ENCODE results near the gene ADAMTSL3. TPM values are rescaled to one million over a fixed set of nuclear protein-coding genes. Genes with fewer than 3 reads are reported as not detected.

ADAMTSL3 gene
- total RNA-seq, 1 experiment from 2014 or later = 0.05 TPM

DNA sequence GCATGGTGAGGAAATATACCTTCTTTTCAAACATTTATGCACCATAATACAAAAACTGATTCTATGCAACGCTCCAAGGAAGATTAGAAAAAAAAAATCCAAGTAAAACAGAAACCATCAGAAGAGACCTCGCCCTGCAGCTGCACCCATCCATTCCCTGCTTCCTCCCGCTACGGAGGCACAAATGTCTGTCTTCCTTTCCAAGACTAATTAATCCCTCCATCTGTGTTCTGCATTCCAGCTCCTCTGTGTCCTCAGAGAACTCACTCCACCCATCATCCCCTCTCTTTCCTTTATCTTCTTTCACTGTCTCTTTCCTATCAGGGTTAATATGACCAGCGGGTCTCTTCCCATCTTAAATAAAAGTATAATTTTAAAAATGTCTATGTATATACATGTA, 196.1 kb downstream of the ADAMTSL3 start (continued):
- TF ChIP-seq SP1 (IDR thresholded peaks at IDR 0.05; ENCODE audit: low read depth) (no peak), ATF3 (IDR thresholded peaks at IDR 0.05) (no peak), EZH2phosphoT487 (IDR thresholded peaks at IDR 0.05; ENCODE audit: borderline replicate concordance) (no peak)

- Histone ChIP-seq H3K27ac (ENCODE audit: low read depth, low read length) (no peak overlapping the region), H3K4me2 (ENCODE audit: low read length) (no peak overlapping the region)
Measured at GRCh38 chr15:83850501-83851245, 196.8 kb downstream of the ADAMTSL3 start.

More at GRCh38 chr15:83850501-83851245, 196.8 kb downstream of the ADAMTSL3 start:
- no peak for TF ChIP-seq RAD21 (IDR thresholded peaks at IDR 0.05; ENCODE audit: low read depth)
- no peak for TF ChIP-seq EGR1 (IDR thresholded peaks at IDR 0.05; ENCODE audit: low read depth)
- TF ChIP-seq JUND (IDR thresholded peaks at IDR 0.05) = no peak
- TF ChIP-seq, protein P1, sequence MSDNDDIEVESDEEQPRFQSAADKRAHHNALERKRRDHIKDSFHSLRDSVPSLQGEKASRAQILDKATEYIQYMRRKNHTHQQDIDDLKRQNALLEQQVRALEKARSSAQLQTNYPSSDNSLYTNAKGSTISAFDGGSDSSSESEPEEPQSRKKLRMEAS (IDR thresholded peaks at IDR 0.05) = no peak
- TF ChIP-seq, protein P2, sequence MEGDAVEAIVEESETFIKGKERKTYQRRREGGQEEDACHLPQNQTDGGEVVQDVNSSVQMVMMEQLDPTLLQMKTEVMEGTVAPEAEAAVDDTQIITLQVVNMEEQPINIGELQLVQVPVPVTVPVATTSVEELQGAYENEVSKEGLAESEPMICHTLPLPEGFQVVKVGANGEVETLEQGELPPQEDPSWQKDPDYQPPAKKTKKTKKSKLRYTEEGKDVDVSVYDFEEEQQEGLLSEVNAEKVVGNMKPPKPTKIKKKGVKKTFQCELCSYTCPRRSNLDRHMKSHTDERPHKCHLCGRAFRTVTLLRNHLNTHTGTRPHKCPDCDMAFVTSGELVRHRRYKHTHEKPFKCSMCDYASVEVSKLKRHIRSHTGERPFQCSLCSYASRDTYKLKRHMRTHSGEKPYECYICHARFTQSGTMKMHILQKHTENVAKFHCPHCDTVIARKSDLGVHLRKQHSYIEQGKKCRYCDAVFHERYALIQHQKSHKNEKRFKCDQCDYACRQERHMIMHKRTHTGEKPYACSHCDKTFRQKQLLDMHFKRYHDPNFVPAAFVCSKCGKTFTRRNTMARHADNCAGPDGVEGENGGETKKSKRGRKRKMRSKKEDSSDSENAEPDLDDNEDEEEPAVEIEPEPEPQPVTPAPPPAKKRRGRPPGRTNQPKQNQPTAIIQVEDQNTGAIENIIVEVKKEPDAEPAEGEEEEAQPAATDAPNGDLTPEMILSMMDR (IDR thresholded peaks at IDR 0.05 in 2 of 3, conservative IDR thresholded peaks at IDR 0.05 in 1 of 3; ENCODE audit: borderline replicate concordance in 1 of 3, insufficient read depth in 1 of 3, low read depth in 2 of 3, low read length in 2 of 3) = no peak
- no peak for TF ChIP-seq POLR2AphosphoS5 (IDR thresholded peaks at IDR 0.05; ENCODE audit: low read depth, low read length)
- TF ChIP-seq ZBTB33 (IDR thresholded peaks at IDR 0.05; ENCODE audit: extremely low read depth, insufficient replicate concordance, low read length) = no peak
- no peak for TF ChIP-seq ZFX (IDR thresholded peaks at IDR 0.05)
- TF ChIP-seq FOSL1 (IDR thresholded peaks at IDR 0.05; ENCODE audit: low read depth) = no peak
- no peak for TF ChIP-seq YY1 (IDR thresholded peaks at IDR 0.05; ENCODE audit: extremely low read depth, insufficient replicate concordance, low read depth, low read length)
- no peak for TF ChIP-seq POLR2A (IDR thresholded peaks at IDR 0.05; ENCODE audit: borderline replicate concordance, extremely low read depth, insufficient read depth, insufficient read length)
- no peak for TF ChIP-seq SP1 (IDR thresholded peaks at IDR 0.05; ENCODE audit: low read depth)
- no peak for TF ChIP-seq ZNF274 (IDR thresholded peaks at IDR 0.05; ENCODE audit: low read depth, low read length)
- TF ChIP-seq TCF7L2 (IDR thresholded peaks at IDR 0.05; ENCODE audit: borderline replicate concordance, extremely low read depth, insufficient read depth, insufficient read length) = no peak
- TF ChIP-seq CEBPB (IDR thresholded peaks at IDR 0.05; ENCODE audit: low read depth) = no peak
- TF ChIP-seq SIN3A (IDR thresholded peaks at IDR 0.05; ENCODE audit: low read depth) = no peak
- no peak for TF ChIP-seq ATF3 (IDR thresholded peaks at IDR 0.05)
- TF ChIP-seq ELF1 (IDR thresholded peaks at IDR 0.05; ENCODE audit: borderline replicate concordance, low read depth) = no peak
- TF ChIP-seq EZH2 (IDR thresholded peaks at IDR 0.05) = no peak
- RAD21 ChIA-PET (ENCODE audit: low non-redundant PET in 1 of 2, low total read pairs in 2 of 2, uncharacterized antibody in 2 of 2, unreplicated experiment in 2 of 2) = no interaction called here
- POLR2A ChIA-PET = no interaction called here
- Histone ChIP-seq H3K9me2 (ENCODE audit: insufficient read depth) (no peaks in the 10 kb centered on the region), H3K9me3 (ENCODE audit: control insufficient read depth in 1 of 2, insufficient read depth in 1 of 2, low read depth in 1 of 2, low read length in 2 of 2) (no peaks in the 10 kb centered on the region), H3K36me3 (ENCODE audit: control insufficient read depth in 1 of 2, insufficient read depth in 2 of 2, low read length in 2 of 2) (no peaks in the 10 kb centered on the region), H3K4me3 (replicated peaks in 1 of 2; ENCODE audit: low read depth in 1 of 2, low read length in 2 of 2) (no peak overlapping the region), H4K20me1 (ENCODE audit: insufficient read depth) (no peaks in the 10 kb centered on the region), H3K9ac (ENCODE audit: low read length) (no peak overlapping the region), H3K27me3 (ENCODE audit: insufficient read depth, low read length) (peaks cover 4% of the 10 kb centered on the region; the same call in 1 of the 2 replicates), H2AFZ (ENCODE audit: low read depth, low read length, poor library complexity, severe bottlenecking) (no peak overlapping the region), H3K4me1 (ENCODE audit: control insufficient read depth in 1 of 2, insufficient read depth in 2 of 2, low read length in 2 of 2) (peaks cover 7 to 9% of the 10 kb centered on the region in 2 experiments; a peak in 2 of 4 replicates), H3K79me2 (ENCODE audit: insufficient read depth, low read length) (no peaks in the 10 kb centered on the region)
- DNase-seq (ENCODE audit: low read depth, low spot score) (no peak), ATAC-seq (no peak)
- no TSS peak for BruUV-seq (replicated peaks)
- intact Hi-C loops (cut with micrococcal nuclease) = no loop called here
- CTCF ChIA-PET = interaction anchor here (1.2 kb wide), 1 partner anchor 12 kb away, joined by 3 read pairs; no protein-coding TSS in a partner anchor

Data from HCT116 (cell line).